ENCODE results near the gene LARP7.
A peak's percentile ranks its signal among the peaks of the same experiment; 100 is the strongest.
"Not testable (repeated sequence)": the region's sequence is repeated elsewhere in the genome, so short reads cannot be mapped to it uniquely, and the experiment has no call there.

The LARP7 gene

GRCh38 chr4:112604589-112604988 is 32.4 kb upstream of the LARP7 start:
- FAIRE-seq (no peak), DNase-seq (ENCODE audit: insufficient read length, low spot score) (peak; percentile 21)
- TF ChIP-seq CTCF (IDR thresholded peaks at IDR 0.05; ENCODE audit: insufficient read depth, missing control alignments): peak; percentile 81

DNA sequence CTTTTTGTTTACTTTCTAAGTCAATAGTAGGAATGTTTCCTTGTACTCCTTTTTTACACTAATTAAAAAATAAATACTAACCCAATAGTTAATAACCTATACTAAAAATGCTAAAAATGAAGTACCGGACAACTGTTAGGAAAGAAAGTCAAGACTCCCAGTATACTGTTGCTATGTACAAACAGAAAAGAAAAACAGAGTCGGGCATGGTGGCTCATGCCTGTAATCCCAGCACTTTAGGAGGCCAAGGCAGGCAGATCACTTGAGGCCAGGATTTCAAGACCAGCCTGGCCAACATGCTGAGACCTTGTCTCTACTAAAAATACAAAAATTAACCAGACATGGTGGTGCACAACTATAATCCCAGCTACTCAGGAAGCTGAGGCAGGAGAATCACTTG is 24.1 kb upstream of the LARP7 start:
- DNase-seq (ENCODE audit: insufficient read length, low spot score); FAIRE-seq: not testable (repeated sequence)

DNA sequence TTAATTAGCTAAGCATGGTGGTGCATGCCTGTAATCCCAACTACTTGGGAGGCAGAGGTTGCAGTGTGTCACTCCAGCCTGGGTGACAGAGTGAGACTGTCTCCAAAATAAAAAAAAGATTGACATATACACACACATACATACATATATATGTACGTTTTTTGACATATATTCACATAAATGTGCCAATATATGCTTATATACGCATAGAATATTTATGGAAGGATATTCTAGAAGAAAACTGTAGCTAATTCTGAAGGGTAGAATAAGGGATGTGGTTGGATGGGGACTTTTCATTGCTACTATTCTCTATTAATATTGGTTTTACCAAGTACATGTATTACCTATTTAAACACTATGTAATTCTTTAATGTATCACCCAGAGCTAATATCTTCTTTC is 20.0 kb upstream of the LARP7 start:
- DNase-seq (ENCODE audit: insufficient read length, low spot score) (no peak), FAIRE-seq (no peak)
- no peak for TF ChIP-seq CTCF (IDR thresholded peaks at IDR 0.05; ENCODE audit: insufficient read depth, missing control alignments)

GRCh38 chr4:112626228-112626627 is 10.7 kb upstream of the LARP7 start:
- no peak for FAIRE-seq
- TF ChIP-seq CTCF (IDR thresholded peaks at IDR 0.05; ENCODE audit: insufficient read depth, missing control alignments): no peak

DNA sequence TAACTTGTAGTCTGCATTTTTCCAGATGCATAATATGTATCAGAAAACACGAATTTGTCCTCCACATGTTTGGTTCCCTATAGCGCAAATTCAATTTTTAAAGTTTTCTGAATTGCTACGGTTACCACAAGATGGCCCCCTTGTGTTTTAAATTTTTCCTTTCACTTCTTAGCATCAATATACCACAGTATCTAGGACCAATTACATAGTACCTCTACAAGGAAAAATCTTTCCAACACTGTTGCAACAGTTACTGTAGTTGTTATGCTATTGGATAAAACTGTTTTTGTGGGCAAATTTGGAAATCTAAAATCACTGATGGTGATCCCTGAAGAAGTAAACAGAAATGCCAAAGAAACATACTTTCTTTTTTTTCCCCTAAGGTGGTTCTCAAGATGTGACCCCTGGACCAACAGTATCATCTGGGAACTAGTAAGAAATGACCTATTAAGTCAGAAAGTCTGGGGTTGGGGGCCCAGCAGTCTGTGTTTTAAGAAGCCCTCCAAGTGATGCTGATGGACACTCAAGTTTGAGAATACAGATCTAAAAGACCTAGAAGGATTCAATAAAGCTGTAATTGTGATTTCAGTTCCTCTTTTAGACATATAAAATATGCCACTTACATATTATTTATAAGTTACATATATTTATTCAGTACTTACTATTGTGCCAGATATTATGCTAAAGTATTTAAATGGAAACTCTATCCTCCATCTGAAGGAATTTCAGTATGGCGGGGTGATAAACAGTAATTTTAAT is 3.3 kb upstream of the LARP7 start:
- no peak for DNase-seq (ENCODE audit: insufficient read length, low spot score)
- peak; percentile 58 for TF ChIP-seq CTCF (IDR thresholded peaks at IDR 0.05; ENCODE audit: insufficient read depth, missing control alignments)
- FAIRE-seq: no peak

More at GRCh38 chr4:112626228-112626627, 10.7 kb upstream of the LARP7 start:
- no peak for DNase-seq (ENCODE audit: insufficient read length, low spot score)

GRCh38 chr4:112637552-112637866 is 566 bp downstream of the LARP7 start:
- no peak for TF ChIP-seq CTCF (IDR thresholded peaks at IDR 0.05; ENCODE audit: insufficient read depth, missing control alignments)
- FAIRE-seq (no peak), DNase-seq (ENCODE audit: insufficient read length, low spot score) (no peak)

DNA sequence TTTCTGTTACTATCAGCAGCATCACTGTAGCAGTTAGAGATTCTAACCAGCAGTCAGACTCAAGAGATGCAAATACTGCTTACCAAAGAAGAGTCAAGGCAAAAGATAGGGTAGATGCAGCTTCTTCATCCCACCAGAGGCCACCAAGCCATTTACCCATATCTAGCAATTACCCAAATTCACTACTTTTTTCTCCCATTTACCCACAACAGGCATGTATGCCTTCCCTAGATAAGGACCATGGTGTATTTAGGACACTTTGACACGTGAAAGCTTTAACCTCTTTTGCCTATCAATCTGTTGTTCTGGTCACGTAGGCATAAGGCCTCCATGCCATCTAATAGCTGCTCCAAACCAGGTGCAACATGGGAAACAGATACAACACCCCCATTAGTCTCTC is 5.6 kb downstream of the LARP7 start:
- no peak for FAIRE-seq

DNA sequence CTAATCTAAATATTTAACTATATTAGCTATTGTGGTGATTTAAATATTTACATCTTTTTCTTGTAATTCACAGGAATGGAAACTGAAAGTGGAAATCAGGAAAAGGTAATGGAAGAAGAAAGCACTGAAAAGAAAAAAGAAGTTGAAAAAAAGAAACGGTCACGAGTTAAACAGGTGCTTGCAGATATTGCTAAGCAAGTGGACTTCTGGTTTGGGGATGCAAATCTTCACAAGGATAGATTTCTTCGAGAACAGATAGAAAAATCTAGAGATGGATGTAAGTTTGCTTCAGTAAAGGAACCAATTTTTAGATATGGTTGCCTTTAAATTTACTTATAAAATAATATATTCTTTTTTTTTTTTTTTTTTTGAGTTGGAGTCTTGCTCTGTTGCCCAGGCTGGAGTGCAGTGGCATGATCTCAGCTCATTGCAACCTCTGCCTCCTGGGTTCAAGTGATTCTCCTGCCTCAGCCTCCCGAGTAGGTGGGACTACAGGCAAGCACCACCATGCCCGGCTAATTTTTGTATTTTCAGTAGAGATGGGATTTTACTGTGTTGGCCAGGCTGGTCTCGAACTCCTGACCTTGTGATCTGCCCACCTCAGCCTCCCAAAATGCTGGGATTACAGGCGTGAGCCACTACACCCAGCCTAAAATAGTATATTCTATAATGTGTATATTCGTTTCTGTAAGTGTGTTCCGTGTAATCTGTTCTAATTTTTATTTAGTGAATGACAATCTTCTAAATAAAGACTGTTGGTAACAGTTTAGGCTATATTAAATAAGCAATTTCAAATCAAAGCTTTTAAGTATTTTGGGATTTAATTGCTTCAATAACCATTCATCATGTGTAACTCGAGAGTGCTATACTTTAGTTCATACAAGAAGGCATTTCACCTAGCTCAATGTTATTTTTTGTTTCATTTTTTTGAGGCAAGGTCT is 7.9 kb downstream of the LARP7 start:
- not testable (repeated sequence) for FAIRE-seq; DNase-seq (ENCODE audit: insufficient read length, low spot score)

More for the DNA sequence above, 5.6 kb downstream of the LARP7 start:
- no peak for TF ChIP-seq CTCF (IDR thresholded peaks at IDR 0.05; ENCODE audit: insufficient read depth, missing control alignments)
- no peak for DNase-seq (ENCODE audit: insufficient read length, low spot score)
